ENCODE measurements around the gene TCF4.

TCF4 gene

DNA sequence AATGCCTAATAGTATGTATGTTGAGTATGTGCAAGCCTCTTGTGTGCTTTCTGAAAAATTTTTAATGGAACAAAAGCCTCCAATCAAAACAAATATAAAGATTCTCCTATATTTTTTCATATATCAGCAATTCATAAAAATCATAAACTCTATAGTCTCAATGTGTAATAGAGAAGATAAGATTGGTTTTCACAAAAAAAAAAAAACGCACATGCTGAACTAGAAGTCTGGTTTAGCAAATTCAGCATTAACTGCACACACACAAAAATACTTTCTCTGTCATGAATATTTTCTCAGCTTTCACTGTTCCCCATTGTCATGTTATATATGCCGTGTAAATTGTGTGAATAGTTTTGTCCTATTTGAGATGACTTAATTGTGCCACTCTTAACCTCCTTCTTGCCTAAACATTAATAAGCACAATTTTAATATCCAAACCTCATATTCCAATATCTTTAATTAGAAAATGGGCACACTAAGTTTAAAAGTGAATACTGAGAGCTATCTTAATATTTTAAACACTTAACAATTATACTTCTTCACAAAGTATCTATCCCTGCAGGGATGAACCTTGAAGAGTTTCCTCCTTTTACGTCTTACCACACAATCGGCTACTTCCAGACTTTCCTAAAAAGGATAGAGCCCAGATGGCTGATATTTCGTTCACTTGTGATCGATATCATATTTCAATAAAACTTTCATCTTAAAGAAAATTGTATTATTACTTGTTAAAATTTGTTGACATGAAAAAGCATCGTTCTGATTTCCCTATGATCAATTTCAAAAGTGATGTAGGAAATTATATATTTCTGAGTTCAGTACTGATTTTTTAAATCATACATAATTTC lies 242.7 kb downstream of the TCF4 start:
- DNase-seq (ENCODE audit: extremely low spot score), result no peak
- CTCF ChIA-PET, result no interaction called here
- POLR2A ChIA-PET, result no interaction called here
- TF ChIP-seq ZNF384 (IDR thresholded peaks at IDR 0.05) (no peak), FOXK2 (IDR thresholded peaks at IDR 0.05) (no peak)

DNA sequence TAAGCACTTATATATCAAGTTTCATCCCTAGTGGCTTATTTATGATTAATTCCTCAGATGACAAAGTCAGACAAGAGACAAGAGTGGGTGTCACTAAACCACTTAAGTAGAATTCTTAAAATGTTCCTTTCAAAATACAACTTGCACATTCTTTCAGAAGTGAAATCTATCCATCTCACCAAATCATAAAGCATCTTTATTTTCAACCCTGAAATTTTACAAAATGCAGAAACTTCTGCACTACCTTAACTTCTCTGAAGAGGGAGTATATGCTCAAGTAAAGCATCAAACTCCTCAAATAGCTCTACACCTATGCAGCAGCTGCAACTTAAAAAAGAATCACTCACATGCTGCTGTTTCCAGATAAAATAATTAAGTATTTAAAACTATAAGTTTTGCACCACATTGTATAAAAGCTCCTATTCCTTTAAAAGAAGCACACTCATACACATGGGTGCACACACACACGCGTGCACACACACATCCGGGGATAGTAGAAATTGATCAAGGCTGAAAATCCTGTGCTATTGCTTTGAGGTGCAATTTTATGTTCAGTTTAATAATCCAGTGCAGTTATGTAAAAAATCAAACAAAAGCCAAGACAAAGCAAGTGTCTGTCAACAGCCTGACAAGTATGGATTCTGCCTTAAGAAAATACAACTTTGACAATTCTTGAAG lies 244.5 kb downstream of the TCF4 start:
- no peak for DNase-seq (ENCODE audit: extremely low spot score)
- TF ChIP-seq NFRKB (IDR thresholded peaks at IDR 0.05) (no peak), ARNT (IDR thresholded peaks at IDR 0.05) (no peak), FOXA1 (IDR thresholded peaks at IDR 0.05) (no peak)
- POLR2A ChIA-PET, result no interaction called here
- CTCF ChIA-PET, result interaction anchor here (0.6 kb wide), 1 partner anchor 995 kb away, joined by 3 read pairs; no protein-coding TSS in a partner anchor

DNA sequence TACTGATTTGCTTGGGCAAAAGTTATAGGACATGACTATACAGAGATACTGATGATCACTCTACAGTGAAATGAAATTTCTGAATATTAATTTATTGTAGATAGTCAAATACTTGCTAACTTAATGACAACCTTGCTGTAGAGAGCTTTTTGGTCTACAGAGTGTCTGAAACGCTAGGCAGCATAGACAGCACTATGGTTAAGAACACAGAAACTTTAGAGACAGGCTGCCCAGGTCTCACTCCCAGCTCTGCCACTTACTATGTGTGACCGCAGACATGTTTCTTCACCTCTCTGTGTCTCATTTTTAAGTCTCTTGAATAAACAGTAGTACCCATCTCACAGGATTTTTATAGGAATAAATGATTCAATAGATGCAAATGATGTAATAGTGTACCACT lies 247.0 kb downstream of the TCF4 start:
- ChIA-PET POLR2A (no interaction called here), CTCF (no interaction called here)
- TF ChIP-seq CTBP1 (IDR thresholded peaks at IDR 0.05; ENCODE audit: borderline replicate concordance), result no peak
- TF ChIP-seq BHLHE40 (IDR thresholded peaks at IDR 0.05; ENCODE audit: borderline replicate concordance), result no peak
- no peak for TF ChIP-seq FOXM1 (IDR thresholded peaks at IDR 0.05; ENCODE audit: borderline replicate concordance)
- no peak for TF ChIP-seq L3MBTL2 (conservative IDR thresholded peaks at IDR 0.05)
- no peak for TF ChIP-seq TARDBP (IDR thresholded peaks at IDR 0.05)
- TF ChIP-seq SUZ12 (IDR thresholded peaks at IDR 0.05), result no peak
- no peak for TF ChIP-seq ZNF384 (IDR thresholded peaks at IDR 0.05)
- no peak for TF ChIP-seq LEF1 (IDR thresholded peaks at IDR 0.05; ENCODE audit: borderline replicate concordance)
- TF ChIP-seq ELF4 (IDR thresholded peaks at IDR 0.05), result no peak
- TF ChIP-seq FOXA1 (IDR thresholded peaks at IDR 0.05), result no peak
- TF ChIP-seq NFRKB (IDR thresholded peaks at IDR 0.05), result no peak
- TF ChIP-seq SP1 (IDR thresholded peaks at IDR 0.05), result no peak
- no peak for TF ChIP-seq HDGF (IDR thresholded peaks at IDR 0.05; ENCODE audit: borderline replicate concordance)

DNA sequence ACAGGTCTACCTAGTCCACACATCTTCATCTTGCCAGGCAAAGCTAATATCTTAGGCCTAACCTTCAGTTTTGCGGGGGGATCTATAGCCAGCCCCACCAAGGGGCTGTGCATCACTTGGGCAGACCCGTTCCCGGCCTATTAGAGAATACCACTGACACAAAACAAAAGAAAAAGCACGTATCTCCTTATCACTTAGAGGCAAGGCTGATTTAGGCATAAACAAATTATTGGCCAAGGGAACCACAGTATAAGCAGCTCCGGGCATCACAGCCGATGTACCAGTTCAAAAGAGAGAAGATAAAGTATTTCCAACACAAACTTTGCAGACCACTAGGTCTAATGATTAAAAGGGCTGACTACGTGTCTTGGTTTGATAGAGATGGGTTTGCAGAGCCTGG lies 248.0 kb downstream of the TCF4 start:
- POLR2A ChIA-PET, result no interaction called here
- TF ChIP-seq LEF1 (IDR thresholded peaks at IDR 0.05; ENCODE audit: borderline replicate concordance) (no peak), FOXM1 (IDR thresholded peaks at IDR 0.05; ENCODE audit: borderline replicate concordance) (no peak), ZNF384 (IDR thresholded peaks at IDR 0.05) (no peak), SUZ12 (IDR thresholded peaks at IDR 0.05) (no peak)
- TF ChIP-seq, protein P1, sequence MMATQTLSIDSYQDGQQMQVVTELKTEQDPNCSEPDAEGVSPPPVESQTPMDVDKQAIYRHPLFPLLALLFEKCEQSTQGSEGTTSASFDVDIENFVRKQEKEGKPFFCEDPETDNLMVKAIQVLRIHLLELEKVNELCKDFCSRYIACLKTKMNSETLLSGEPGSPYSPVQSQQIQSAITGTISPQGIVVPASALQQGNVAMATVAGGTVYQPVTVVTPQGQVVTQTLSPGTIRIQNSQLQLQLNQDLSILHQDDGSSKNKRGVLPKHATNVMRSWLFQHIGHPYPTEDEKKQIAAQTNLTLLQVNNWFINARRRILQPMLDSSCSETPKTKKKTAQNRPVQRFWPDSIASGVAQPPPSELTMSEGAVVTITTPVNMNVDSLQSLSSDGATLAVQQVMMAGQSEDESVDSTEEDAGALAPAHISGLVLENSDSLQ (IDR thresholded peaks at IDR 0.05), result no peak
- CTCF ChIA-PET, result no interaction called here
- no peak for DNase-seq (ENCODE audit: extremely low spot score)

More for the DNA sequence above, 247.0 kb downstream of the TCF4 start:
- DNase-seq (ENCODE audit: extremely low spot score), result no peak

DNA sequence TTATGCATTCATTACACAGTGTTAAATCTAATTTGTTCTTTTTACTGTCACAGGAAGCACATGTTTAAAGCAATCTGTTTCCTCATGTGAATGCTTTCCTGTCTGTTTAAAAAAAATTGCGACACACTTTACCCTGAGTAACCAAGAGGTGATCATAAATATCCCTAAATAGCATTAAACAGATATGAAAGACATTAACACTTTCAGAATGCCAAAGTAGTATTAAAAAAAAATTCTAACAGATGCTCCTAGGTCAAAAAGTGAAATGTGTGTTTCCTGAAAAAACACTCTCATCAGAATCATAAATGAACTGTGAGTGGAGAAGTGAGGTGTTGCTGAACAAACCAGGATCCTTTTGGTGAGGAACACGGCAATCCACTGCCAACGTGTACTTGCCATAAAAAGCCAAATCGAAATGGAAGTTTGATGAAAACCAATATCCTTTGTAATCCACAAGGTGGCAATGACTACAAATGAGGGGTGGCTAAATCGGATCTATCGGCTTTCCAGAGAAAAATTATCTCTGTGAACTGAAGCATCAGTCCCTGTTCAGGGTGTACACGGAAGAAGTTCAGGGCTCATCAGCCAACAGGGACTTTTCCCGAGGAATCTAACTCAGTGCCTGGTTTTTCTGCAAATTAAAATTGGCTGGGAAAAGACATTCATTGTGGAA lies 248.9 kb downstream of the TCF4 start:
- POLR2A ChIA-PET, result no interaction called here
- TF ChIP-seq ZNF384 (IDR thresholded peaks at IDR 0.05) (no peak), LEF1 (IDR thresholded peaks at IDR 0.05; ENCODE audit: borderline replicate concordance) (no peak), TARDBP (IDR thresholded peaks at IDR 0.05) (no peak), HDGF (IDR thresholded peaks at IDR 0.05; ENCODE audit: borderline replicate concordance) (no peak), CTBP1 (IDR thresholded peaks at IDR 0.05; ENCODE audit: borderline replicate concordance) (no peak), ARNT (IDR thresholded peaks at IDR 0.05) (no peak), L3MBTL2 (conservative IDR thresholded peaks at IDR 0.05) (no peak)
- CTCF ChIA-PET, result no interaction called here
- DNase-seq (ENCODE audit: extremely low spot score), result no peak

DNA sequence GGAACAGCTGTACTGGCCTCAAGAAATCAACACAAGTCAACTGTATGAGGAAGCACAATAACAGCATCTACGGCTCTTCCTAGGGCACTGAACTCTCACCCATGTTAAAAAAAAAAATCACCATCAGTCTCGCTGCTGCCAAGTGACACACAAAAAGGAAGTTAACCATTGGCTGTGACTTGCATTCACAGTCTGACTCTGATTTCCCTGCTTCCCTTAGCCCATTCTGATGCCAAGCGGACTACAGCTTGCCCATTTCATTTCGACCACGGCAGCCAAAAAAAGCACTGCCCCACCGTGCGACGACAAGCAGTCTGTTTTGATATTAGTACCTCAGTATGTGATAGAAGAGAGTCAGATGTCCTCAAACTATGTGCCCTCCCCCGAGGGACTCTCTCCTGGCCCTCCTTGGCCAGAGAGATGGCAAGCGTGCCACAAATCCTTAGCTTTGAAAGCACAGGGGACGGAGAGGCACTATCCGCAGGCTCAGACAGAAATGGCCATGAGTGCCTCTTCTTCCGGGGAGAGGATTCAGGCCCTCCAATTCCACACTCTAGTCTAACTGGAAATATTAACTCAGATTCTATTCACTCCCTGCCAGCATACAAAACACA lies 250.0 kb downstream of the TCF4 start:
- TF ChIP-seq ZNF384 (IDR thresholded peaks at IDR 0.05), result no peak
- no peak for TF ChIP-seq TARDBP (IDR thresholded peaks at IDR 0.05)
- no peak for TF ChIP-seq ARNT (IDR thresholded peaks at IDR 0.05)
- TF ChIP-seq ELF4 (IDR thresholded peaks at IDR 0.05), result no peak
- no peak for TF ChIP-seq HDGF (IDR thresholded peaks at IDR 0.05; ENCODE audit: borderline replicate concordance)
- DNase-seq (ENCODE audit: extremely low spot score), result no peak
- POLR2A ChIA-PET, result no interaction called here
- CTCF ChIA-PET, result no interaction called here

DNA sequence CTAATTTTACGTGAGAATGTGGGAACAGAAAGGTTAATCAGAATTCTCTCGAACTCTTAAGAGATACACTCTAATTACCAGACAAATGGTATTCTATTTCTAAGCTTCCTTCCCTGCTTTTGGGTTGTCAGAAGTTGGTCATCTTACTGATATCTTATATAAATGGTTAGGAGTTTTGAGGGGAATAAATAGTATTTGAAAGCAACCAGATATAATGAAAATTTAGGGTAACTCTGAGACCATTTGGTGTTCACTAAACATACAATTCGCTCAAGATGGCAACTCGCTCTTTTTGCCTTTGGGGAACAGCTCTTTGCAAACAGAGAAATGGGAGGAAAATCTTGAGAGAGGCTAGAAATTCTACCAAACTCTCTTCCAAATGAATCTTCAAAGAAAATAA lies 250.9 kb downstream of the TCF4 start:
- POLR2A ChIA-PET, result no interaction called here
- TF ChIP-seq LEF1 (IDR thresholded peaks at IDR 0.05; ENCODE audit: borderline replicate concordance), result no peak
- TF ChIP-seq ZNF384 (IDR thresholded peaks at IDR 0.05), result no peak
- no peak for TF ChIP-seq ARNT (IDR thresholded peaks at IDR 0.05)
- no peak for TF ChIP-seq FOXK2 (IDR thresholded peaks at IDR 0.05)
- no peak for TF ChIP-seq BHLHE40 (IDR thresholded peaks at IDR 0.05; ENCODE audit: borderline replicate concordance)
- no peak for TF ChIP-seq SP1 (IDR thresholded peaks at IDR 0.05)
- no peak for TF ChIP-seq FOXM1 (IDR thresholded peaks at IDR 0.05; ENCODE audit: borderline replicate concordance)
- no peak for TF ChIP-seq ELF4 (IDR thresholded peaks at IDR 0.05)
- no peak for TF ChIP-seq FOXA1 (IDR thresholded peaks at IDR 0.05)
- TF ChIP-seq CTBP1 (IDR thresholded peaks at IDR 0.05; ENCODE audit: borderline replicate concordance), result no peak
- no peak for TF ChIP-seq L3MBTL2 (conservative IDR thresholded peaks at IDR 0.05)
- DNase-seq (ENCODE audit: extremely low spot score), result no peak
- CTCF ChIA-PET, result no interaction called here

Data from HEK293T (cell line).